NCI-H82 treated with DMSO at 0.1 percent for 48 hours (cell line): ENCODE data around the gene BBS7.

Experiments
- DNase-seq: peaks from one replicate; lab custom pipeline; 2025; ENCODE audit not compliant: unreplicated experiment; lab: John Stamatoyannopoulos, UW

BBS7 gene

DNA sequence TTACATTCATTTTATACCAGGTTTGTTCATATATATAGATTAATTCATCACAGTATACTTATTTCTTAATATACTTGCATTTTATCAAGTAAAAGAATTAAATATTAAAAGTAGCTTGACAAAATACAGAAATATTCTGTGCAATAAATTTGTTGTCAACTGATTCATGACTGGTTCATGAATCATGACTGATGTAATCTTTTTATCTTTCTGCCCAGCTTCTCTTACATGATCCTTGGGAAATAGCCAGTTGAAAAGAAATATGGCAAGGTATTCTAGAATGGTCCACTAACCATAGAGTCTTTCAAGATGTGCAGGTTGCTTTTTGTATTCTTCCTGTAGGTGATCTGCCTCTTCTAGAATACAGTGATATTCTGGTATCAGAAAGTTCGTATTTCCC, 42.4 kb downstream of the BBS7 start:
- DNase-seq: no peak

DNA sequence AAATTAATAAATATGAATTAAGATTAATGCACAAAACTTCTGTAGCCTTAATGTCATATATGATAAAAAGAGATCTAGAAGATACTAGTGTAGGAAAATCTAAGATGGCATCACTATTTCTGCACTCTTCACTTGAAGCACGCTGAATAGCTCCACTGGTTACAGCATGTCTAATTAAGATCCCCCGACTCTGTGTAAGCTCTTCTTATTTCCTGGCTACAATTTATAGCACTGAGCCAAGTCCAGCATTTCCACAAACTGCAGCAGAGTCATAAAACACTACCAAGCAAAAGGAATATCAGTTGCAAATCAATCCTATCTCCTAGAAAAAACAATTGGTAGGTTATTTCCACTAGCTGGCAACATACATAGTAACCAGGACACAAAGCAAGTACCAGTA, 45.3 kb downstream of the BBS7 start:
- DNase-seq: peak; percentile 46

DNA sequence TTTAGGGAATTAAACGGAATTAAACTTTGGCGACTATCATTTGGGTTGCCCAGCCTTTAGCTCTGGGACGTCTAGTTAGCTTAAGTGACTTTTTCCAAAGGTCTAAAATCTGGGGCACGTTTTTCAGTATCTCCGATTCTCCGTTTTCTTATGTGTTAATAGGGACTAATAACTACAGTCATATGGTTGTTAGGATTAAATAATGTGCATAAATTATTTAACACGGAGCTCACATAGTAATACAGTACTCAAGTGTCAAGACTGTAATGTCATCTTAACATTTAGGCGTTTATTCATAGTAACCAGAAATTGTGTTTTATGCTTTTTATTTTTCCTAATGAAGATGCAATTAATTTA, 46.1 kb downstream of the BBS7 start:
- DNase-seq: no peak

DNA sequence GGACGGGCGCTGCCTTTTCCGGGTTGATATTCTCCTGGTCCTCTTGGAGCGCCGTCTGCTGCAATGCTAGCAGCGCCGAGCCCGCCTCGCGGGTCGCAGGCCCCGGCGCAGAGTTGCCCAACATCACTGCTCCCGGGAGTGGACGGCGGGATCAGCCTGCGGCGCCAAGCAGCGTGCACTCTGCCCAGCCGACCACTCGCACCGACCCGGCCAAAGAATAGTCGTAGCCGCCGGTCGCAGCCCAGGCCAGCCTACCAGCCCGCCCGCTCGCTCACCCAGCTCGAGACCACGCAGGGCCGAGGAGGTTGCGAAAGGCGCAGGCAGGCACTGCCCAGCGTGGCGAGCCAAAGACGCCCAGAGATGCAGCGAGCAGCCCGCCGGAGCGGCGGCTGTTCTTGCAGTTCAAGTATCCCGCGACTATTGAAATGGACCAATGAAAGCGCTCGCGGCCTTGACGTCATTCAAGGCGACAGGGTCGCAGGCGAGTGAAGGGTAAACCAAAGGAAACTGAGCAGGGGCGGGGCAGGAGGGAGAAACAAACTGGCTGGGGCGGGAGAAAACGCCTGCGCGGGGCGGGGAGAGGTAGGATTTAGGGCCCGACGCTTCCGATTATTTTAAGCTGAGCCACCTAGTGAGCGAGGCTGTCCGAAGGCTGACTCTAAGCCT, 46.6 kb downstream of the BBS7 start, which contains the start of gene CCNA2:
CCNA2 (minus strand) TSS at position 379 of the 666 bp plus-strand sequence; CDS start at position 124, 255 bp downstream.
- peak; percentile 94 for DNase-seq

DNA sequence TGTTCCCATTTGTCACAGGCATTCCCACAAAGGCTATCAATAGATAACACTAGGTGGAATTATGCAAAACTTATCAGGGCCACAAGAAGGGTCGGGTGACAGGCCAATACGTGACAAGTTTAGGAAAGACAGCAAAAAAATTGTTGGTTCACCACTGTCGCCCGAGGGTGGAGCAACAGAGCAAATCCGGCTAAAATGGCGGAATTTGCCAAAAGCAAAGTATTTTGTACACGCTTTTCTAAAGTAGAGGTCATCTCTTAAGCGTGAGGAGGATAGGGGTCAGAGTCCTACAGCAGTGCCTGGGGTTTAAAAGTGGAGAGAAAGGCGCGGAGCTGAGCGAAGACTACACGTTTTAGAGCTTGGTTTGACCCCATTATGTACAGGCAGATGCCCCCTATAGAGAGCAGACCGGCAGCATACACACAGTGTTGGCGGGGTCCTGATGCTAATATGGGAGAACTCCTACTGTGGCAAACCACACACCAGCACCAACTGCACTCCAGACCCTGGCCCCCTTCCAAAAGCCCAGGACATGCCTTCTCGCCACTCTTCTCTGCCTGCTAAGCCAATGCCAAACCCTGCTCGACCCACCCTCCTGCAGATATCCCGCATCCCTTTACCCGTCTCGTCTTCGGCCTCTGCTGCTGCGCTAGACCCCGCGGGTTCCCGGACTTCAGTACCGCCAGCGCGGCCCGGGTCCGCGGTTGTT, 47.3 kb downstream of the BBS7 start:
- no peak for DNase-seq

DNA sequence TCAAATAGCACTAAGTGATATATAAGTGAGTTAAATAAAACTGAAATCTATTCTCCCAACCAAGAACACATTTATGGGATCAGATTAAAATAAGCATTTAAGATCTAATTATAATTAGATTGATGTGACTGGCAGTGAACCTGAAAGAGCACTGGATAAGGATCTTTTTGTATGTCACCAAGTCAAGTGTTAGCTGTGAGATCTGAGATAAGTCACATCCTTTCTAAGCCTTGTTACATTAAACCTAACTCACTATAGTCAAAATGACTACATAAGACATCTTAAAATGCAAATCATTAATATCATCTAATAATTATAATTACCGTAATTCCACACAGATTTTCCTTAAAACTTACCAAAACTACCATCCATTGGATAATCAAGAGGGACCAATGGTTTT, 48.2 kb downstream of the BBS7 start:
- no peak for DNase-seq

DNA sequence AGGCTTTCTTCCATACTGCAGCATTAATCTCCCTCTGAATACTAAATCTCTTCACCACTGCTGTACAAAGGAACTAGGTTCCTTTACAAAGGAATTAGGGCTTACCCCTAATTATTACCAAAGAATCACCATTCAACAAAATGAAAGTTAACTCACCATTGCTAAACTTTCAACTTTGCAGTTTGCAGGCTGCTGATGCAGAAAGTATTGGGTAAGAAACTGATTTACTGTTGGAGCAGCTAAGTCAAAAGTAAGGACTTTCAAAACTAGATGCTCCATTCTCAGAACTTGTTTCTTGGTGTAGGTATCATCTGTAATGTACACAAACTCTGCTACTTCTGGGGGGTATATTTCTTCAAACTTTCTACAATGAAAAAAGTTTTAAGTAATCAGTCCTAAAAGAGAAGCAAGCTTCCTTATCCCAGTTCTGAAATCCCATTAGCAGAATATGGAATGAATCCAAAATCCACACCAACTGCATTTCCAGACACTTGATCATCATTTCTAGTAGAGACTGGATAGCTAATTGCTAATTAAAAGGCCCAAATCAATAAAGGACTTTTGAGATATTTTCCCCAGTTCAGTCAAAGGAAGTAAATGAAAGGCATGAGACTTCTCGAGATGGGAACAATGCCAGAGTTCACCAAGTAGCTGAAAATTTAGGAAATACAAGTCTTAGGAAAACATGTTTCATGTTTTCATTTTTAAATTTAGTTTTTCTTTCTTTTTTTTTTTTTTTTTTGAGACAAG, 50.9 kb downstream of the BBS7 start:
- no peak for DNase-seq

DNA sequence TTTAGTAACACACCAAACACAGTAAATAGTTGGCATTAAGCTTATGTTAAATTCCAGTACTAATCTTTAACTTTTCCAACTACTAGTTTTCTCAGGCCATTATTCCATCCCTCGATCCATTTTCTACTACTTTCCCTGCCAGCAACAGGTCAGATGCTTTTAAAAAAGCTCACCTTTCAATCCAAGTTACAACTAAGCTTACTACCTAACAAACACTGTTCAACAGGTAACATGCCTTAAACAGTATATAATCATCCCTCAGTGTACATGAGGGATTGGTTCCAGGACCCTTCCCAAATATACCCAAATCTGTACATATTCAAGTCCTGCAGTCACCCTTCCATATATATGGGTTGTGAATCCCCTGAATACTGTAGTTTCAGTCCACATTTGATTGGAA, 52.1 kb downstream of the BBS7 start:
- no peak for DNase-seq

DNA sequence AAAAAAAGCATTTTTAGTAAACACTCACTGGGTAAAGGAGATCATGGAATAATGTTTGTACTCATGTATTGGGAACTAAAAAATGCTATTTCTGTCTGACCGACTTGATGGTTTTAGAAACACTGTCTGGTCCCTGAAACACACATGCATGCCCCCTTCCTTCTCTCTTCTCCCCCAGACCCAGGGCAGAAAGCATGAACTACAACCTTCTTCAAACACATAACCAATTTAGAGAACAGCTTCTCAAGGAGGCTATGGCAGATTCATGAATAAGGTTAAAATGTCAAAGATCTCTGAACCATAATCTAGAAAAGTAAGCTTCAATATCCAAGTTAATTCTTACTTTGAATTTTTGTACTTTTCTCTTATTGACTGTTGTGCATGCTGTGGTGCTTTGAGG, 52.6 kb downstream of the BBS7 start:
- no peak for DNase-seq

DNA sequence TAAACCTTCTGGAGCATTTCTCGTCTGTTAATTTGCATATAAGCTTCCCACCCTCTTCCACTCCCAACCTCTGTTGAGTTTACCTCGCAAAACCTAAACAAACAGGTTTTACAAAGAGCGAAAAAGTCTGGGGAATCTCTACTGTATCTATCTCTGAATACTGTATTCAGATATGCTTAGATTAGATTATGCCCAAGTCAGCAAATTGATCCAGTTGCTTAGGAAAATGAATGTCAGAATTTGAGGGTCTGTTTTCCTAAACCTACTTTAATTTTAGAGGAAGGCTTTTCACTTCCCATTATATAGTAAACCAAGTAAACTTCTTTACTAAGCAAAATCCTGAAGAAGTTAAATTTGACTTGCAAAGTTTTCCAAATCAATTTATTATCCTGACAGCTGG, 53.3 kb downstream of the BBS7 start:
- DNase-seq: no peak

DNA sequence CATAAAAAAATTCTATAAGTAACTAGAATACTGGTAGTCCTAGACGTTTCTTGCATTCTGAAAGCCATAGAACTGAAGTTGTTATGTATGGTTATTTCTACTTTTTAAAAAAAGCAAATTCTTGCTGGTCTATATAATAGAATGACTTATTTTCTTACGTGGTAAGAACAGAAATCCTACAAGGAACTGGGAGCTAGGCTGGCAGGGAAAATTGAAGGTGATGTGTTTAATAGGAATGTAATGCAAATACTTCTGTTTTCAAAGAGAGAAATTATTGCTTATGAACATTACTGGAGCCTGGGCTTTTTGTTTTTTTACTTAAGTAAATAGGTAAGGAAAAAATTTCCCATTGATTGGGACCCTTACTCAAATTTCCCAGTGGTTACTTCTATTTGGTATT, 55.5 kb downstream of the BBS7 start:
- no peak for DNase-seq

DNA sequence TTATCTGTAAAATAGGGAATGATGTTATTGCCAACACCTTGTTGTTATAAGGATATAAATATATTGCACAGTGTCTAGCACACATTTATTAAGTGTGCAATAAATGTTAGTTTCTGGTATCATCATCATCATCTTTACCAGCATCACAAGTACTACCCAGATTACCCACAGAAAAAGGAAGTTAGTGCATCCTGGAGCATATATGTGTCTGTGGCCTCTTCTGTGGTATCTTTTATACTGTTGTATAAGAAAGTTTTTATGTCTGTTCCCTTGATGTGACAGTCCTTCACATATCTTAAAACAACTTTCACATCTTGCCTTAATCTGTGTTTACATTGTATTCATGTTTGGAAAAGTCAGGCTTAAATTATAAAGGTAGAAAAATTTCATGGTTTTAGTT, 59.2 kb downstream of the BBS7 start:
- no peak for DNase-seq

DNA sequence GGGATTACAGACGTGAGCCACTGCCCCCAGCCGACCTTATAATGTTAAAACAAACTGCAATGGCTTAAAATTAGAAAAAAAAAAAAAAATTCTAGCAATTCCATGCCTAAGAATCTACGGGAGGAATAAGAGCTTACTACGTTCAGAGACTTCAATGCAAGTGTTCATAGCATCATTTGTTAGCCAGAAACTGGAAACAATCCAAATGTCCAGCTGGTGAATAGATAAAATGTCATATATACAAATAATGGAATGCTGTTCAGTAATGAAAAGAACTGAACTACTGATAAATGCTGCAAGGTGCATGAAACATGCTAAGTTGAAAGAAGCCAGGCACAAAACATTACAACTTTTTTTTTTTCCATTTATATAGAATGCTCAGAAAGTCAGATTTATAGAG, 63.9 kb downstream of the BBS7 start:
- no peak for DNase-seq

DNA sequence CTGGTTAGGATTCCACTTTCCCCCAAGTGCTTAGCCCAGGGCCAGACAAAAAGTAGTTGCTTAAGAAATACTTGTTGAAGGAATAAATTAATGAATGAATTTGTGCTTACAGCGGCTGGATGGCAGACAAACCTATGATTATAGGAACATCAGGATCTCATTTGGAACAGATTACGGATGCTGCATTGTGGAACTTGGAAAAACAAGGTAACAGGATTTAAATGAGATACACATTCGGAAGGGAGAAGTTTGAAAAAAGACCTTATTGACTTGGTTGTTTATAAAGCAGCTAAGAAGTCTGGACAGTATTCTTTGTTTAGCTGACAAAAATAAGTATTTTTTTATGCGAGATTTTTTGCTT, 68.6 kb downstream of the BBS7 start:
- no peak for DNase-seq

DNA sequence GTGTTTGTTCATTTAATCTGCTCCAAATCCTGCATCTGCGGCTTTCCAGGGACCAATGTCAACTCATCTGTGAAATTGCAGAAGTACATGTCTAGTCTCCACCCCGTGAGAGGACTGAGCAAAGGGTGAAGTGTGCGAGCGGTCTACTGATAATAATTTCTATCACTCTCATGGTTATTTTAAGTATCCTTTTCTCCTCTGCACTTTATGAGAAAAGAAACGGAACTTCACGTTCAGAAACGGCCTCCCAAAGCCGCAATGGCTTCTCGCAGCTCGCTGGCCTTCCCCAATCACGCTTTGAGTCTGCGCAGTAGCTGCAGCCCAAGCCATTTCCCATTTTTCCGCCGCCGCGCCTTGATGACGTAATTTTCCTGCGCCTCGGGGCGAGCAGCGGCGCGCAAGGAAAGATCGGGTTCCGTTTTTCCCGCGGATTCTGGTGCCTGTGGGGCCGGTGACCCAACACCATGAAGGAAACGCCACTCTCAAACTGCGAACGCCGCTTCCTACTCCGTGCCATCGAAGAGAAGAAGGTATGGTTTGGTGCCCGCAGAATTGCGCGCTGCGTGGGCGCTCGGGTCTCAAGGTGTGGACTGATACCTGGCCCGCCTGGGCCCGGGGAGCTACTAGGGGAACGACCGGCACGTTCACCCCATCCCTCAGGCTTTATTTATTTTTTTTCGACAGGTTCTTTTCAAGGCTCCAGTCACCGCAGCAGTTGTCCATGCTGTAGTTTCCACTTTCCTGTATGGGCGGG, 69.1 kb downstream of the BBS7 start, which contains the start of gene EXOSC9:
EXOSC9 (plus strand) TSS at position 363 of the 754 bp plus-strand sequence; CDS start at position 465, 102 bp downstream.
- peak; percentile 64 for DNase-seq

DNA sequence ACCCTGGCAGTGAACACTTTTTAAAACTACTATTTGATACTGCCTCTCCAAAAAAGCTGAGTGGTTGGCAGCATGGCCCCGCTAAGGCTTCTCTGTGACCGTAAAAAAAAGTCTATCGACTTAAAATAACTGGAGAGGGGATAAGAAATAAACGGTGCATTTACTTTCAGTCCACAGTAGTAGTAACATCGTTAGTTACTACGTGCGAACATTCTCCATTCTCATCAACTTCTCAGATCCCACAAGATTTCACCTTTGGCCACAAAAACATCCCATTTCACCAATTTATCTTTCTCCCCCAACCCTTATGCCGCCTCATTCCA, 69.7 kb downstream of the BBS7 start:
- DNase-seq: no peak

DNA sequence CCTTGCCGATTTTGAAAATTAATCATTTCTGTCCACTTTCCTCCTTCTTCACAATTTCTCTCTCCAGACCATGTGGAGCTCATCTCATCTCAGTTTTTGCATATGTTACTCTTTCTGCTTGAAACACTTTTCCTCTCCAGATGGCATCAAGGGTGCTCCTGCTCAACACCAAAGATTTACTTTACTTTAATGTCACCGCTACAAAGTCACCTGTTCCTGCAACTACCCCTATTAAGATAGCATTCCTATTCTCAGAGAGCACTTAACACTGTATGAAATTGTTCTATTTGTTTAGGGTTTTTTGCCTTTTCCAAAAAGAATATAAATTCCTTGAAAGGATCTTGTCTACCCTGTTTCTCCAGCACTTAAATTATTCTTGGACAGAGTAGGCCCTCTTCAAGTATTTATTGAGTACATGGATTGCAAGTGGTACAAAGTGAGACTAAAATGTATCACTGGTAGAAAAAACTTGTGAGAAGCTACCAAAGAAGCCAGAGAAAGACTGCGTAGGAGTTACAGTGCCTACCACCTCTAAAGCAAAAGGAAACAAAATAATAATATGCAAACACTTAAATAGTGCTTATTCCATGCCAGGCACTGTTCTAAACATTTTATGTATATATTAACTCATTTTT, 70.3 kb downstream of the BBS7 start:
- no peak for DNase-seq

DNA sequence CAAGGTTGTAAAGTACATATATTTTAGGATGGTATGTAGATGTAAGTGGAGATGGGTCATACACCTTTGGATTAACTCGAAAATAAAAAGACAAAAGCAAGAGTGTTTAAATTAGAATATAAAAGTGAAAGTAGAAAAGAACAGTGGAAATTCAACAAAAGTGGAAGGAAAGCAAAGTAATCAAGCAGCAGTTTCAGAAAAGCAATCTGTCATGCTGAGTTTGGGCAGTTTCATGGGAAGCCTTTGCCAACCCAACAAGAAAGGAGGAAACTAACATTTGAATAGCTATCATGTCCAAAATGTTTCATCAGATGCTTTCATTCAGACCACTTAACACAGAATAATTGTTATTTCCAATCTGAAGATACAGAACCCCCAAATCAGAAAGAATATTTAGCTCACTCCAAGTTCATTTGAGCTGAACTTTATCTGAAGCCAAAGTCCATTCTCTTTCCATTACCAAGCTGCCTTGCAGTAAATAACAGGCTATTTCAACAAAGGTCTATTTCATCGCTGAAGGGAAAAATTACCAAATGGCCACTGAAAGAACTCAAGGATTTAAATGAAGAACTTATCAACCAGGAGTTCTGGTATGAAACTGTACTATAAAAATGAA, 71.0 kb downstream of the BBS7 start:
- DNase-seq: no peak

DNA sequence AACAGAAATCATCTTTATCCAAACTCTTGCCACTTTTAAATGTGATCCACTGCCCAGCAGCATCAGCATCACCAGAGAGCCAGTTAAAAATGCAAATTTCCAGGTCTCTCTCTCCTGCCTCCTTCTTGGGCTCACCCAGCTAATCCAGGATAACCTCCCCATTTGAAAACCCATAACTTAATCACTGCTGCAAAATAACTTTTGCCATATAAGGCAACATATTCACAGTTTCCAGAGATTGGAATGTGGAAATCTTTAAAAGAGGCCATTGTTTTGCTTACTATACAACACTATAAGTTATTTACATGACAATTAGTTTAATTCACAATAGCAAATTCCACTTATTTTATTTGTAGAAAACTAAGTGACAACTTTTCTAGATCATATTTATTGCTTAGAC, 74.0 kb downstream of the BBS7 start:
- no peak for DNase-seq

DNA sequence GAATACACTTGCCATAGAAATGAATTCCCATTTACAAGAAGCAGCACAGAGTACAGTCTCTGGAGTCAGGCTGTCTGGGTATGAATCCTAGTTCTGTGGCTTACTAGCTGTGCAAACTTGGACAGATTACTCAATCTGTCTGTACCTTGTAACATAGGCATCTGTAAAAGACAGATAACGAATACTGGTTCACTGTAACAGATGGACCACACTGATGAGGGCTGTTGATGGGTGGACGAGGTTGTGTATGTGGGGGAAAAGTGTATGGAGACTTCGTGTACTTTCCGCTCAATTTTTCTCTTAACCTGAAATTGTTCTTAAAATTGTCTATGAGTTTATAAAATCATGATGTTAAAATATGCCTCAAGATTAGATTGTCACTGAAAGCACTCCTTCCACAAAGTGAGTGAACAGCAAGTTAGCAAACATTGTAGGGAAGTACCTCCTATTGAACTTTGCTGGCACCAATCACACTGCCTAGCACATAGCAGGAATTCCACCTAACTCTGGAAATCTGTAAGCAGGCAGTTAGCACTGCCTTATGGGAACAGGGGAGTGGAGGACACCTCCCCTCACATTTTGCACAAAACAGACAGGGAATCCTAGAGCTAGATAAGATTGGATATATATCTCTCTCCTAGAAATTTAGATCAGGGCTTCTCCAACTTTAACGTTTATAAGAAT, 75.6 kb downstream of the BBS7 start:
- no peak for DNase-seq
